HG03196 (cell line): ENCODE results near the gene CUTA.
A peak's percentile ranks its signal among the peaks of the same experiment; 100 is the strongest.
"Not testable (repeated sequence)": the region's sequence is repeated elsewhere in the genome, so short reads cannot be mapped to it uniquely, and the experiment has no call there.

Source experiments
- ATAC-seq: cut with Tn5 transposase; IDR thresholded peaks from one replicate; pipeline ENCODE4 v1.9.1; 2021; ENCODE audit not compliant: unreplicated experiment

CUTA gene

DNA sequence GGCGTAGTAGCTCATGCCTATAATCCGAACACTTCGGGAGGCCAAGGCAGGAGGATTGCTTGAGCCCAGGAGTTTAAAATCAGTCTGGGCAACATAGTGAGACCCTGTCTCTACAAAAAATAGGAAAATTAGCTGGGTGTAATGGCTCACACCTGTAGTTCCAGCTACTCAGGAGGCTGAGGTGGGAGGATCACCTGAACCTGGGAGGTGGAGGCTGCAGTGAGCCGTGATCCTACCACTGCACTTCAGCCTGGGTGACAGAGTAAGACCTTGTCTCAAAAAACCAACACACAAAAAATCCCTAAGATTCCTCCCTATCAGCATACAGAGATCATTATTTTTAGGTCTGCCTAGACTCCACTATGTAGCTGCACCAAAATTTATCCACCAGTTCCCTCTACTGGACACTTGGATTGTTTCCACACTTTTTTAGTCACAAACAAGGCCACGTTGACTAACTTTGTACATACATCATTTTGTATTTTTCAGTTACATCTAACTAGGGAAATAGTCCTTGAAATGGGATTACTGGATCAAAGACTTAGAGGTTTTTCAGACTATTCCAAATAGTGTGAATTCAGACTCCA lies 10.7 kb downstream of the CUTA start:
- ATAC-seq, result no peak

GRCh38 chr6:33406126-33406525 lies 11.8 kb downstream of the CUTA start:
- ATAC-seq, result no peak

- no peak for ATAC-seq
These were observed 12.4 kb downstream of the CUTA start for GRCh38 chr6:33405386-33405940.

DNA sequence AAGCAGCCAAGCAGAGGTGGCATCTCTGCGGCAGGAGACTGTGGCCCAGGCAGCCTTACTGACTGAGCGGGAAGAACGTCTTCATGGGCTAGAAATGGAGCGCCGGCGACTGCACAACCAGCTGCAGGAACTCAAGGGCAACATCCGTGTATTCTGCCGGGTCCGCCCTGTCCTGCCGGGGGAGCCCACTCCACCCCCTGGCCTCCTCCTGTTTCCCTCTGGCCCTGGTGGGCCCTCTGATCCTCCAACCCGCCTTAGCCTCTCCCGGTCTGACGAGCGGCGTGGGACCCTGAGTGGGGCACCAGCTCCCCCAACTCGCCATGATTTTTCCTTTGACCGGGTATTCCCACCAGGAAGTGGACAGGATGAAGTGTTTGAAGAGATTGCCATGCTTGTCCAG lies 13.0 kb downstream of the CUTA start:
- ATAC-seq, result no peak

GRCh38 chr6:33399881-33400280 lies 18.0 kb downstream of the CUTA start:
- ATAC-seq, result not testable (repeated sequence)

DNA sequence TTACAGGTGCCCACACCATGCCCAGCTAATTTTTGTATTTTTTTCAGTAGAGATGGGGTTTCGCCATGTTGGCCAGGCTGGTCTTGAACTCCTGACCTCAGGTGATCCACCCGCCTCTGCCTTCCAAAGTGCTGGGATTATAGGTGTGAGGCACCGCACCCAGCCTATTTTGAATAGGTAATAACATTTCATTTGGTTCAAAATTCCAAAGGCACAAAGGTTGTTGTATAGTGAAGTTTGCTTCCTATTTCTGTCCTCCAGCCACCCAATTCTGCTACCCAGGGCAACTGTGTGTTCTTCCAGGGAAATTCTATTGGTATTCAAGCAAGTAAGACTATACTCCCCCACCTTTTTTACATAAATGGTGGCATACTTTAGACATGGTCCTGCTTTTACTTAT lies 19.3 kb downstream of the CUTA start:
- not testable (repeated sequence) for ATAC-seq

DNA sequence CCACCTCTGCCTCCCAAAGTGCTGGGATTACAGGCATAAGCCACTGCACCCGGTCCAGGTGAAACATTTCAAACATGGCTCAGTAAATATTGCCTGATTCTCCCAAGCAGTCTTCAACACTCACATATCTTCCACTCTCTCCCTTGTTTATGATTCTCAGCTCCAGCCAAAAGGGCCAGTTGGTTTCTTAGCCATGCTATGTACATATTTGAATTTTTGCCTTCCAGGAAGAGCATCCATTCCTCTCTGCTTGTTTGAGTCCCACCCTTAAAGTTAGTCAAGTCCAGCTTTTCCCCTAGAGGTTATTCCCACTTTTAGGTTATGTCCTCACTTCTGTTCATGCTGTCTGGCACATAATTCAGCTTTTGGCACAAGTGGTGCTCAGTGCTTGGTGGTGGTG lies 20.4 kb downstream of the CUTA start:
- no peak for ATAC-seq

DNA sequence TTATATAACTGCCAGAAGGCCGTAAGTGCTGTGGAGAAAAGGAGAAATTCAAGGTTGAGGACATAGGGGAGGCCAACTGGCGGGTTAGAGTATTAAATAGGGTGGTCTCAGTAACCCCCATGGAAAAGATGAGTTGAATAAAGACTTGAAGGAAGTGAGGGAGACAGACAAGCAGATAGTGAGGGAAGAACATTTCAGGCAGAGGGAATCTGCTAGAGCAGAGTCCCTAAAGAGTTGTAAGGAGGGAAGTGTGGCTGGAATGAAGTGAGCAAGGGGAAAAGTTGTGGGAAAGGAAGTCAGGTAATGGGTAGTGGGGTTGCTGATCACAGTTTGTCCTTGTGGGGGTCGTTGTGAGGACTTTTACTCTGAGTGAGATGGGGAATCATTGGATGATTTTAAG lies 24.9 kb downstream of the CUTA start:
- no peak for ATAC-seq

GRCh38 chr6:33392595-33392948 lies 25.3 kb downstream of the CUTA start:
- no peak for ATAC-seq

GRCh38 chr6:33391922-33392594 lies 25.8 kb downstream of the CUTA start:
- peak; percentile 16 for ATAC-seq

DNA sequence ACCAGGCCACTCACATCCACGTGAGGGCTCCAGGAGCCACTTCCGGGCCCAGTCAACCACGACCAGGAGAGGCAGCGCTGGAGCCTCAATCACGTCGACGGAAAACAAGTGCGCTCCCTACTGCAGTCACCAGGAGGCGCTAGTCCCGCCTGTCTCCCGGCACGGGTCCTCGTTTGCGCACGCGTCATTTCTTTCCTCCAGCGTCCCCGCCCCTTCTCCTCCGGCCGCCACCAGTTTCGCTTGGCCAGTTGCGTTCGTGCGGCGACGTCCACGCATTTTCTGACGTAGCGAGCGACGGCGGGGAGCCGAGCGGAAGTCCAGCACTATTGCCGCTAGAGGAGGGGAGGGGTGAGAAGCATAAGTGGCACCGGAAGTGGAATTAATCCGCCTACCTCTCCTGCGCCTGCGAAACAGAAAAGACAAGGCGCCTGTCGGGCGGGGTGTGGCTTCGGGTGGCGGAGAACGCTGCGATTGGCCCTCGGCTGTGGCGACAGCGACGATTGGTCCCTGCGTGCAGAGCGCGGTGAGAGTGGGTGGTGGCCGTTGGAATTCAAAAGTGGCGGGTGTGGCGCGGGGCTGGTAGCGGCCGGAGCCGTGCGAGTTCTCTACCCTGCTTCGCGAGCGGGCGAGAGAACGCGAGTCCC lies 26.5 kb downstream of the CUTA start, which contains the start of gene KIFC1:
TSS of gene KIFC1 (plus strand) at position 546 of the 644 bp plus-strand sequence. CDS start 163 bp downstream, outside the sequence.
- ATAC-seq, result peak; percentile 87

- ATAC-seq, result peak; percentile 0
These were observed 27.1 kb downstream of the CUTA start for GRCh38 chr6:33390767-33391277.

GRCh38 chr6:33390173-33390572 lies 27.7 kb downstream of the CUTA start:
- no peak for ATAC-seq

DNA sequence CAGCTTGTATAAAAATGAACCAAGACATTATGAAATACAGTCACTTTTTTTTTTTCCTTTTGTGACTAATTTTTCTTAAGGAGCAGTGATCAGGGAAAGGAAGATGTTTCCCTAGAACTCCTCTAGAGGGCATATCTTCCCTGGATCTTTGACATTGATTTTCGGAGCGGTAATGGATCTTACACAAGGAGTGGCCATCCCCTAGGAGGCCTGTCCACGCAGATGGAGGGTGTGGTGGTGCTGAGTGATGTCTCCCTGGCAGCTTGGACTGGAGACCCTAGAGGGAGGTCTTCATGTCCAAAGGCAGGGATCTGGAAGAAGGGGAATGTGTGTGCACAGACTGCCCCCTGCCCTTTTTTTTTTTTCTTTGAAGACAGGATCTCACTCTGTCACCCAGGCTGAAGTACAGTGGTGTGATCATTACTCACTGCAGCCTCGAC lies 33.3 kb downstream of the CUTA start:
- no peak for ATAC-seq

DNA sequence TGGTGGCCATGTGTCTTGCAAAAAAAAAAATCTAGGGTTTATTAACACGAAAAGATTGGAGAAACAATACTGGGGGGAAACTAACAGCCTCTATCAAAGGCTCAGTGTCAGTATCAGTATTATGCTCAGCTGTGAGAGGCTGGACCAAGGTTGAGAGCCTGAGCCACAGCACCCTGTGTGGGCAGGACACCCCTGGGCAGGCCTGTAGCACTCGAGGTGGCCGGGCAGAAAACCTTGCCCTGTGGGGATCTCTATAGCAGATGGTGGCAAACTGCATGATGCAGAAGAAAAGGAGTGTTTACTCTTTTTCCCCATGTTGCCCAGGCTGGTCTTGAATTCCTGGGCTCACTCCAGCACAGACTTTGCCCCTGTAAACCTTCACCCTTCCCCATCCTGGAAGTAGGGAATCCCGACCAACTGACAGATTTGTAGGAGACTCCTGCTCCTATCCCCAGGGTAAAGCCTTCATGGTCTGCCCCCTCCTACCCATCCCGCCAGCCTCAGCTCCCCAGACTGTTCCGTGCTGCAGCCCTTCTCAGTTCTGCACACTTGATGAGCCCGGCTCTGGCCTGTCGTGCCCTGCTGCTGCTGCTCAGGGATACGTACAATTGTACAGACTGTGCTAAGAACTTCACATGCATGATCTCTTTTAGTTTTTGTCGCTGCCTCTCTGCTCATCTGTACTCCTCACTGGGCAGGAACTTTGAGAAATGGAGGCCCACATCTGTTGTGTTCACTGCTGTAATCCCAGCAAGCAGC lies 34.3 kb downstream of the CUTA start:
- no peak for ATAC-seq

DNA sequence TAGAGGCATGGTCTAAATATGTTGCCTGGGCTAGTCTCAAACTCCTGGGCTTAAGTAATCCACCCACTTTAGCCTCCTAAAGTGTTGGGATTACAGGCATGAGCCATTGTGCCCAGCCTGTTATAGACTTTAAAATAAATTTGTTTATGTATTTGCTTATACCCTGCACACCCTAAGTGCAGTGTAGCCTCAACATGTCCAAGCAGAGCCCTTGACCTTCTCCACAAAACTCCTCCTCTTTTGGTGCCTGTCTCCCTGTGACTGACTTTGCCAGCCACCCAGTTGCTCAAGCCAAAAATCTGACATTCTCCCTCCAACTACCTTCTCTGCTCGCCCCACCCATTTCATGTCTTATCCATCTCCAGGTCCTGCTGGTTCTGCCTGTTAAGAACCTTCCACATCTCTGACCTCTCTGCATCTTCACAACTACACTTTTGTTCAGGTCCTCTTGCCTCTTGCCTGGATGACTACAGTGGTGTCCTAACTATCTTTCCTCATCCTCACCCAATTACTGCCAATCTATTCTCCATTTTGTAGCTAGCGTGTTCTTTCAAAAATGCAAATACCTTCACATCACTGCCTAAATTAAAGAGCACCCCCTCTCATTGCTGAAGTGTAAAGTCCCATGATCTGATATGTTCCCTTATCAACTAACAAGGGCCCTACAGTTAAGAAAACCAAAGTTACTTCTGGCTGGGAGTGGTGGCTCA lies 37.5 kb downstream of the CUTA start:
- ATAC-seq, result no peak

DNA sequence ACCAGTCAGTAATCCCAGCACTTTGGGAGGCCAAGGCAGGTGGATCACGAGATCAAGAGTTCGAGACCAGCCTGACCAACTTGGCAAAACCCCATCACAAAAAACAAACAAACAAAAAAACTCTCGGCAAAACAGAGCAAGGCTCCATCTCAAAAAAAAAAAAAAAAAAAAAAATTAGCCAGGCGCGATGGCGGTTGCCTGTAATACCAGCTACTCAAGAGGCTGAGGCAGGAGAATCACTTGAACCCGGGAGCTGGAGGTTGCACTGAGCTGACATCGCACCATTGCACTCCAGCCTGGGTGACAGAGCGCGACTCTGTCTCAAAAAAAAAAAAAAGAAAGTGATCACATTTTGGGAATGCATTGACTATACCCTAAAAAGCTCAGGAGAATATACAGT lies 38.7 kb downstream of the CUTA start:
- ATAC-seq, result not testable (repeated sequence)

DNA sequence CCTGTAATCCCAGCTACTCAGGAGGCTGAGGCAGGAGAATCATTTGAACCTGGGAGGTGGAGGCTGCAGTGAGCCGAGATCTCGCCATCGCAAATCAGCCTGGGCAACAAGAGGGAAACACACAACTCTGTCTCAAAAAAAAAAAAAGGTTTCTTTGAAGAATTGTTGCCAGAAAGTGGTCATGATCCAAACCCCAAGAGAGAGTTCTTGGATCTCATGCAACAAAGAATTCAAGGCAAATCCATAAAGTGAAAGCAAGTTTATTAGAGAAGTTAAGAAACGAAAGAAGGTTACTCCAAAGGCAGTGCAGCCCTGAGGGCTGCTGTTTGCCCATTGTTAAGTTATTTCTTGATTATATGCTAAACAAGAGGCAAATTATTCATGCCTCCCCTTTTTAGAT lies 40.7 kb downstream of the CUTA start:
- ATAC-seq, result no peak

- ATAC-seq, result no peak
These were observed 42.7 kb downstream of the CUTA start for GRCh38 chr6:33375143-33375671.
